HepG2 (cell line): Measurements from ENCODE around the gene METTL23. TPM values are rescaled to one million over a fixed set of nuclear protein-coding genes. Genes with fewer than 3 reads are reported as not detected.
A peak's percentile ranks its signal among the peaks of the same experiment; 100 is the strongest.

Experiments used
- ERF ChIP-seq: IDR thresholded peaks from 2 replicates; pipeline ENCODE4 v1.6.1; 2018; ENCODE audit warnings: missing biosample characterization, missing genetic modification reagents
- HCFC1 ChIP-seq: fragments of 150-350 bp; IDR thresholded peaks from 2 replicates; pipeline ENCODE4 v1.6.1; 2014; ENCODE audit warnings: low read depth, low read length
- HNF4A ChIP-seq: sonication (generic); formaldehyde crosslinking; IDR thresholded peaks from 2 replicates; pipeline ENCODE4 v1.4.0; 2020; ENCODE audit warnings: missing genetic modification reagents
- KDM1A ChIP-seq: IDR thresholded peaks from 2 replicates; pipeline ENCODE4 v1.6.1; 2016; ENCODE audit warnings: missing compliant biosample characterization
- KDM5A ChIP-seq: fragments of 200-600 bp; sonication (generic); IDR thresholded peaks from 2 replicates; pipeline ENCODE4 v1.7.0; 2018; ENCODE audit warnings: antibody characterized with exemption, mild to moderate bottlenecking, low read length, borderline replicate concordance
- KLF12 ChIP-seq: sonication (generic); formaldehyde crosslinking; IDR thresholded peaks from 2 replicates; pipeline ENCODE4 v1.4.0; 2020; ENCODE audit warnings: missing genetic modification reagents, borderline replicate concordance
- KLF6 ChIP-seq: IDR thresholded peaks from 2 replicates; pipeline ENCODE4 v1.8.0; 2016; ENCODE audit warnings: missing biosample characterization, missing genetic modification reagents
- MED1 ChIP-seq: sonication (generic); formaldehyde crosslinking; IDR thresholded peaks from 2 replicates; pipeline ENCODE4 v1.4.0; 2020; ENCODE audit warnings: missing genetic modification reagents
- NFATC3 ChIP-seq: sonication (generic); formaldehyde crosslinking; IDR thresholded peaks from 2 replicates; pipeline ENCODE4 v1.5.1; 2020; ENCODE audit warnings: mild to moderate bottlenecking, missing genetic modification reagents
- NFE2 ChIP-seq: sonication (generic); formaldehyde crosslinking; IDR thresholded peaks from 2 replicates; pipeline ENCODE4 v1.4.0; 2020; ENCODE audit warnings: missing genetic modification reagents
- NFE2L2 ChIP-seq: fragments of 150-350 bp; IDR thresholded peaks from 2 replicates; pipeline ENCODE4 v1.6.1; 2014; ENCODE audit warnings: low read length
- NFIC ChIP-seq: IDR thresholded peaks from 2 replicates; pipeline ENCODE4 v1.6.1; 2012; ENCODE audit warnings: mild to moderate bottlenecking, low read length, inconsistent platforms
- NR0B2 ChIP-seq: sonication (generic); formaldehyde crosslinking; IDR thresholded peaks from 2 replicates; pipeline ENCODE4 v1.4.0; 2020; ENCODE audit warnings: mild to moderate bottlenecking, missing genetic modification reagents
- NR2F1 ChIP-seq, 2 experiments: fragments of 450-650 bp in 1 of 2; formaldehyde crosslinking in 1 of 2; IDR thresholded peaks; 2 replicates each; pipeline versions ENCODE4 v1.5.0 to v1.6.1; 2016 to 2020; ENCODE audit warnings: mild to moderate bottlenecking in 1 of 2, missing compliant biosample characterization in 1 of 2, missing genetic modification reagents in 1 of 2, moderate library complexity in 1 of 2
- NRL ChIP-seq: sonication (generic); formaldehyde crosslinking; IDR thresholded peaks from 2 replicates; pipeline ENCODE4 v1.5.0; 2020; ENCODE audit warnings: missing genetic modification reagents, mild to moderate bottlenecking, moderate library complexity, borderline replicate concordance
- PAF1 ChIP-seq: IDR thresholded peaks from 2 replicates; pipeline ENCODE4 v1.6.1; 2016; ENCODE audit warnings: missing genetic modification reagents, missing compliant biosample characterization
- RAD21 ChIP-seq: fragments of 450-650 bp; formaldehyde crosslinking; IDR thresholded peaks from 2 replicates; pipeline ENCODE4 v1.5.0; 2020; ENCODE audit warnings: mild to moderate bottlenecking
- RFX3 ChIP-seq: IDR thresholded peaks from 2 replicates; pipeline ENCODE4 v1.6.1; 2016; ENCODE audit warnings: missing biosample characterization, missing genetic modification reagents
- SAFB2 ChIP-seq: sonication (generic); formaldehyde crosslinking; IDR thresholded peaks from 2 replicates; pipeline ENCODE4 v1.5.1; 2020; ENCODE audit warnings: missing genetic modification reagents, low read depth, mild to moderate bottlenecking, borderline replicate concordance
- SKIL ChIP-seq: sonication (generic); formaldehyde crosslinking; IDR thresholded peaks from 2 replicates; pipeline ENCODE4 v1.8.0; 2022; ENCODE audit warnings: missing genetic modification reagents, mild to moderate bottlenecking, moderate library complexity, borderline replicate concordance
- SMAD9 ChIP-seq: sonication (generic); formaldehyde crosslinking; IDR thresholded peaks from 2 replicates; pipeline ENCODE4 v1.5.1; 2020; ENCODE audit warnings: mild to moderate bottlenecking, missing genetic modification reagents
- TBX2 ChIP-seq: sonication (generic); formaldehyde crosslinking; IDR thresholded peaks from 2 replicates; pipeline ENCODE4 v1.5.0; 2020; ENCODE audit warnings: missing genetic modification reagents, mild to moderate bottlenecking, borderline replicate concordance
- THRA ChIP-seq: sonication (generic); formaldehyde crosslinking; IDR thresholded peaks from 2 replicates; pipeline ENCODE4 v1.4.0; 2020; ENCODE audit warnings: missing genetic modification reagents, borderline replicate concordance
- ZFP62 ChIP-seq: sonication (generic); formaldehyde crosslinking; IDR thresholded peaks from 2 replicates; pipeline ENCODE4 v1.4.0; 2020; ENCODE audit warnings: missing genetic modification reagents
- ZMYM2 ChIP-seq: sonication (generic); formaldehyde crosslinking; IDR thresholded peaks from 2 replicates; pipeline ENCODE4 v1.8.0; 2022; ENCODE audit warnings: mild to moderate bottlenecking, missing genetic modification reagents
- ZNF143 ChIP-seq: sonication (generic); formaldehyde crosslinking; IDR thresholded peaks from 2 replicates; pipeline ENCODE4 v1.4.0; 2020; ENCODE audit warnings: missing genetic modification reagents
- ZNF331 ChIP-seq: sonication (generic); formaldehyde crosslinking; IDR thresholded peaks from 2 replicates; pipeline ENCODE4 v1.4.0; 2020; ENCODE audit warnings: missing genetic modification reagents
- ZNF510 ChIP-seq: sonication (generic); formaldehyde crosslinking; IDR thresholded peaks from 2 replicates; pipeline ENCODE4 v1.4.0; 2020; ENCODE audit warnings: low read depth, mild to moderate bottlenecking, missing genetic modification reagents
- ZNF780A ChIP-seq: sonication (generic); formaldehyde crosslinking; IDR thresholded peaks from 2 replicates; pipeline ENCODE4 v1.8.0; 2022; ENCODE audit warnings: mild to moderate bottlenecking, missing genetic modification reagents, moderate library complexity
- polyA plus RNA-seq, 8 experiments: library from polyadenylated mRNA; depleted of rRNA in 3 of 8; stranded (reverse) in 7 of 8; unstranded in 1 of 8; fragments of >200 nt; fragmentation: Illumina TruSeq in 4 of 8; extraction: Trizol in 4 of 8; gene quantifications; 2 replicates each; pipeline versions ENCODE4 v1.2.1 to v1.2.3, GENCODE V29; 2011 to 2016; ENCODE audit warnings: low read depth in 4 of 8, missing spikeins in 1 of 8, mixed read lengths in 1 of 8; ENCODE audit not compliant: insufficient read depth in 1 of 8
- total RNA-seq, 5 experiments: library from RNA; depleted of rRNA; stranded (reverse); fragments of >200 nt; fragmentation: Illumina TruSeq; extraction: Trizol; gene quantifications; 2 replicates each; pipeline ENCODE4 v1.2.3, GENCODE V29; 2016; ENCODE audit warnings: low read depth in 1 of 5

Gene METTL23
- total and polyA plus RNA-seq, 2 of the 13 experiments (the other 11 are each of a cell fraction or from before 2014, with no cell fraction given) = 39.9 to 104 TPM

- TF ChIP-seq ERF (peak; percentile 55; the same call in 1 of the 2 replicates), NFE2 (CRISPR knock-in tag) (no peak), HNF4A (CRISPR knock-in tag) (peak; percentile 59), NRL (CRISPR knock-in tag) (peak; percentile 33; the same call in 1 of the 2 replicates), SKIL (CRISPR knock-in tag) (peak; percentile 71; the same call in 1 of the 2 replicates), THRA (CRISPR knock-in tag) (peak; percentile 47; the same call in 1 of the 2 replicates), SMAD9 (no peak), TBX2 (CRISPR knock-in tag) (peak; percentile 81), NR0B2 (CRISPR knock-in tag) (peak; percentile 78), ZFP62 (no peak), MED1 (CRISPR knock-in tag) (peak; percentile 96), KDM5A (no peak; the same call in 1 of the 2 replicates), KLF12 (CRISPR knock-in tag) (no peak; the same call in 1 of the 2 replicates), ZNF143 (CRISPR knock-in tag) (no peak), ZMYM2 (CRISPR knock-in tag) (no peak), KDM1A (CRISPR knock-in tag) (no peak), PAF1 (CRISPR knock-in tag) (no peak), RAD21 (CRISPR knock-in tag) (no peak), KLF6 (no peak), HCFC1 (no peak), NR2F1 (CRISPR knock-in tag; IDR thresholded peaks at IDR 0.05) (peak in 1 of 2 experiments; percentile 56; a peak in 2 of 4 replicates), SAFB2 (CRISPR knock-in tag) (no peak), RFX3 (CRISPR knock-in tag) (no peak), NFE2L2 (no peak), NFIC (no peak), NFATC3 (CRISPR knock-in tag) (0 out of 2 replicates have a peak, but pooled peaks have one; percentile 16), ZNF510 (CRISPR knock-in tag) (0 out of 2 replicates have a peak, but pooled peaks have one; percentile 45), ZNF331 (CRISPR knock-in tag) (peak; percentile 34; the same call in 1 of the 2 replicates), ZNF780A (CRISPR knock-in tag) (no peak)
These were observed 25.8 kb upstream of the METTL23 start (continued) for GRCh38 chr17:76700617-76701470.
